ENCODE results near the gene UNC5C. TPM values are rescaled to one million over a fixed set of nuclear protein-coding genes. Genes with fewer than 3 reads are reported as not detected.

The UNC5C gene
- total RNA-seq, 4 donors from 2014 or later, result 0.98 to 2.3 (median 1.2) TPM

GRCh38 chr4:95550115-95550987 is 1.6 kb upstream of the UNC5C start:
- Histone ChIP-seq H3K27ac (no peak overlapping the region), H3K4me1 (peaks cover 27% of the 10 kb centered on the region), H3K27me3 (peaks cover 49% of the 10 kb centered on the region), H3K9me3 (no peaks in the 10 kb centered on the region), H3K36me3 (no peaks in the 10 kb centered on the region), H3K4me3 (peak overlapping the region; percentile 55)
- 48% methylated on average over 6 of the region's 6 CpGs for WGBS
- TF ChIP-seq POLR2A (IDR thresholded peaks at IDR 0.05), result no peak
- no peak for TF ChIP-seq POLR2AphosphoS5 (IDR thresholded peaks at IDR 0.05)
- TF ChIP-seq EP300 (IDR thresholded peaks at IDR 0.05), result no peak
- no peak for TF ChIP-seq CTCF (IDR thresholded peaks at IDR 0.05)
- DNase-seq (ENCODE audit: low spot score in 2 of 2), result no peak

GRCh38 chr4:95549246-95550114 is 707 bp upstream of the UNC5C start:
- WGBS, result 1% methylated on average over 41 of the region's 64 CpGs
- Histone ChIP-seq H3K4me1 (peaks cover 27% of the 10 kb centered on the region), H3K27ac (peak overlapping the region; percentile 52), H3K27me3 (peaks cover 49% of the 10 kb centered on the region), H3K9me3 (no peaks in the 10 kb centered on the region), H3K36me3 (no peaks in the 10 kb centered on the region), H3K4me3 (peak overlapping the region; percentile 55)
- TF ChIP-seq POLR2A (IDR thresholded peaks at IDR 0.05) (no peak), CTCF (IDR thresholded peaks at IDR 0.05) (no peak), POLR2AphosphoS5 (IDR thresholded peaks at IDR 0.05) (no peak), EP300 (IDR thresholded peaks at IDR 0.05) (no peak)
- peak in 1 of 2 donors; percentile 82 for DNase-seq (ENCODE audit: low spot score in 2 of 2)

- TF ChIP-seq POLR2AphosphoS5 (IDR thresholded peaks at IDR 0.05) (no peak), POLR2A (IDR thresholded peaks at IDR 0.05) (no peak), EP300 (IDR thresholded peaks at IDR 0.05) (no peak), CTCF (IDR thresholded peaks at IDR 0.05) (no peak)
- H3K4me3 ChIP-seq, result peak overlapping the region; percentile 55
- H3K4me1 ChIP-seq, result peaks cover 27% of the 10 kb centered on the region
- DNase-seq (ENCODE audit: low spot score in 2 of 2), result peak in 1 of 2 donors; percentile 75
- H3K27me3 ChIP-seq, result peaks cover 49% of the 10 kb centered on the region
- WGBS, result 4% methylated on average over 28 of the region's 41 CpGs
- H3K9me3 ChIP-seq, result no peaks in the 10 kb centered on the region
- no peaks in the 10 kb centered on the region for H3K36me3 ChIP-seq
- H3K27ac ChIP-seq, result no peak overlapping the region
Measured at GRCh38 chr4:95547715-95548471, 880 bp downstream of the UNC5C start.

GRCh38 chr4:95546866-95547714 is 1.7 kb downstream of the UNC5C start:
- H3K27ac ChIP-seq, result no peak overlapping the region
- TF ChIP-seq POLR2A (IDR thresholded peaks at IDR 0.05) (no peak), POLR2AphosphoS5 (IDR thresholded peaks at IDR 0.05) (no peak), EP300 (IDR thresholded peaks at IDR 0.05) (no peak), CTCF (IDR thresholded peaks at IDR 0.05) (no peak)
- peaks cover 27% of the 10 kb centered on the region for H3K4me1 ChIP-seq
- WGBS, result 34% methylated on average over 22 of the region's 22 CpGs
- H3K9me3 ChIP-seq, result no peaks in the 10 kb centered on the region
- H3K4me3 ChIP-seq, result peak overlapping the region; percentile 55
- DNase-seq (ENCODE audit: low spot score in 2 of 2), result no peak
- H3K36me3 ChIP-seq, result no peaks in the 10 kb centered on the region
- H3K27me3 ChIP-seq, result peaks cover 45% of the 10 kb centered on the region
